ENCODE data around the gene HHAT. TPM values are rescaled to one million over a fixed set of nuclear protein-coding genes. Genes with fewer than 3 reads are reported as not detected.
A peak's percentile ranks its signal among the peaks of the same experiment; 100 is the strongest.

The HHAT gene
- total RNA-seq, 1 experiment from 2014 or later = 4.4 TPM

DNA sequence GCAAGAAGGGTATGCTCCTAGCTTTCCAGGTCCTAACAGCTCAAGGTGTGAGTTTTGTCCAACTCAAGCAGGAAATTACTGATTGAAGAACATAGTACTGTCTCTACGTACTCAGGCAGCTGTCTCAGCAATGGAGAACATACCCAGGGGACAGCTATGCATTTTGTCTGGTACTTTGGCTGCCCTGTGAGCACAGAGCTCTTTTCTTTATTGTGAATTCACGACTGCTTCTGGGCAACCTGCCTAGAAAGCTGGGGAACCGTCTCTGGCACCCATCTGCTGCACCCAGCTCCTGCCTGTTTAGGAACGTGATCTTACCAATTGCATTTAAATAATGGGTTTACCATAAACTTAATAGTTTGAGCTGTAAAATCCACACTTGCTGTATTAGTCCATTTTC is 258.1 kb downstream of the HHAT start:
- no peak for DNase-seq (ENCODE audit: extremely low read depth, low read depth)

- DNase-seq (ENCODE audit: extremely low read depth, low read depth) = no peak
These were observed 258.9 kb downstream of the HHAT start for GRCh38 chr1:210587566-210587965.

- no peak for DNase-seq (ENCODE audit: extremely low read depth, low read depth)
These were observed 259.7 kb downstream of the HHAT start for GRCh38 chr1:210588357-210588756.

- no peak for DNase-seq (ENCODE audit: extremely low read depth, low read depth)
These were observed 260.2 kb downstream of the HHAT start for GRCh38 chr1:210588946-210589345.

DNA sequence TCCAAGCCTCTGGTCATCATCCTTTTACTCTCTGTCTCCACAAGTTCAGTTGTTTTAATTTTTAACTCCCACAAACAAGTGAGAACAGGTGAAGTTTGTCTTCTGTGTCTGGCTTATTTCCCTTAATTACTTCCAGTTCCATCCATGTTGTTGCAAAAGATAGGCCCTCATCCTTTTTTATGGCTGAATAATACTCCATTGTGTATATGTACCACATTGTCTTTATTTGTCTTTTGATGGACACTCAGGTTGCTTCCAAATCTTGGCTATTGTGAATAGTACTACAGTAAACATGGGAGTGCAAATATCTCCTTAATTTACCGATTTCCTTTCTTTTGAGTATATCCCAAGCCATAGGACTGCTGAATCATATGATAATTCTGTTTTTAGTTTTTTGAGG is 262.5 kb downstream of the HHAT start:
- no peak for DNase-seq (ENCODE audit: extremely low read depth, low read depth)

DNA sequence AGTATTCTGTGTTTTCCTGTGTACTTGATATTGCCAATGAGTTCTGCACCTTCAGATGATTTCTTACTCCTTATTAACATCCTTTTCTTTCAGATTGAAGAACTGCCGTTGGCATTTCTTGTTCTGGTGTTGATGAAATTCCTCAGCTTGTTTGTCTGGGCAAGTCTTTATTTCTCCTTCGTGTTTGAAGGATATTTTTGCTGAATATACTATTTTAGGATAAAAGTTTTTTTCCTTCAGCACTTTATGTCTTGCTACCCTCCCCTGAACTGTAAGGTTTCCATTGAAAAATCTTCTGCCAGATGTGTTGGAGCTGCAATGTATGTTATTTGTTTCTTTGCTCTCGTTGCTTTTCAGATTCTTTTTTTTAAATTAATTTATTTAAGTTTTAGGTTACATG is 265.9 kb downstream of the HHAT start:
- DNase-seq (ENCODE audit: extremely low read depth, low read depth) = no peak

DNA sequence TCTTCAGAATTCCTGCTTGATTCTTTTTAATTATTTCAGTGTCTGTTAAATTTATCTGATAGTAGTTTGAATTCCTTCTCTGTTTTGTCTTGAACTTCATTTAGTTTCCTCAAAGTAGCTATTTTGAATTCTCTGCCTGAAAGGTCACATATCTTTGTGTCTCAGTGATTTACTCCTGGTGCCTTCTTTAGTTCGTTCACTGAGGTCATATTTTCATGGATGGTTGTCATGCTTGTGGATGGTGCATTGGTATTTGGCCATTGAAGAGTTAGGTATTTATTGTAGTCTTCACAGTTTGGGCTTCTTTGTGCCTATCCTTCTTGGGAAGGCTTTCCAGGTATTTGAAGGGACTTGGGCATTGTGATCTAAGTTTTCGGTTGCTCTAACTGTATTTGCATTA is 267.9 kb downstream of the HHAT start:
- no peak for DNase-seq (ENCODE audit: extremely low read depth, low read depth)

DNA sequence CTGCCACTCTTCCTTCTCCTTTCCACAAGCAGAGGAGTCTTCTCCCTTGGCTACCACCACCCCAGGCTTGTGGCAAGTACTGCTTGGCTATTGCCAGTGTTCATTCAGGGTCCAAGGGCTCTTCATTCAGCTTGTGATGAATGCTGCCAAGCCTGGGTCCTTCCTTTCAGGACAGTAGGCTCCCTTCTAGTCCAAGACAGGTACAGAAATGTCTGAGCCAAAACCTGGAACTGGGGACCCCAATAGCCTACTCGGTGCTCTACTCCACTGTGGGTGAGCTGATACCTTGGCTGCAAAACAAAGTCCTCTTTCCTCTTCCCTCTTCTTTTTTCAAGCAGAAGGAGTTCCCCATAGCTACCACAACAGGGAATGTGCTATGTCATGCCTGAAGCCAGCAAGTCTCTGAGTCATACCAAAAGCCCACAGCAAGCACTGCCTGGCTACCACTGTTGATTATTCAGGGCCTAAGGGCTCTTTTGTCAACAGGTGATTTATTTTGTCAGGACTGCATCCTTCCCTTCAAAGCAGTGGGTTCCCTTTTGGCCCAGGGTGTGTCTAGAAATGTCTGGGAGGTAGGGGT is 268.9 kb downstream of the HHAT start:
- DNase-seq (ENCODE audit: extremely low read depth, low read depth) = peak; percentile 77

DNA sequence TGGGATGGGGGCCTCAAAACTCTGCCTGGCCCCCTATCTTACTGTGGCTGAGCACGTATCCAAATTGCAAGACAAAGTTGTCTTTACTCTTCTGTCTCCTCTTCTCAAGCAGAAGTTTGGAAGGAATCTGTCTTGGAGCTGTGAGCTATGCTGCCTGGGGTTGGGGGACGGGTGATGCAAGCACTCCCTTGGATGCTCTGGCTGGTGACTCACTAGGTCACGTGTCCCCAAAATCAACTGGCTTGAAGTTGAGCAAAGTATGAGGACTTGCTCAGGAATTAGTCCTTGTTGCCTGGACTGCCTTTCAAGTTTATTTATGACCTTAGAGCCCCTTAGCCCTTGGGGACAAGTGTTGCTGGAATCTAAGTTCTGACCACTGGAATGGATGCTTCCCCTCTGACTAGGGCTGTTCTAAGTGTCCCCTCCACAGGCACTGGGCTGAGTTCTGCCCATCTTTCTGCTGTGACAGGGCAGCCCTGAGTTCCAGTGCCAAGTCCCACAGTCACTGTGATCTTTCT is 269.5 kb downstream of the HHAT start:
- DNase-seq (ENCODE audit: extremely low read depth, low read depth) = peak; percentile 68

DNA sequence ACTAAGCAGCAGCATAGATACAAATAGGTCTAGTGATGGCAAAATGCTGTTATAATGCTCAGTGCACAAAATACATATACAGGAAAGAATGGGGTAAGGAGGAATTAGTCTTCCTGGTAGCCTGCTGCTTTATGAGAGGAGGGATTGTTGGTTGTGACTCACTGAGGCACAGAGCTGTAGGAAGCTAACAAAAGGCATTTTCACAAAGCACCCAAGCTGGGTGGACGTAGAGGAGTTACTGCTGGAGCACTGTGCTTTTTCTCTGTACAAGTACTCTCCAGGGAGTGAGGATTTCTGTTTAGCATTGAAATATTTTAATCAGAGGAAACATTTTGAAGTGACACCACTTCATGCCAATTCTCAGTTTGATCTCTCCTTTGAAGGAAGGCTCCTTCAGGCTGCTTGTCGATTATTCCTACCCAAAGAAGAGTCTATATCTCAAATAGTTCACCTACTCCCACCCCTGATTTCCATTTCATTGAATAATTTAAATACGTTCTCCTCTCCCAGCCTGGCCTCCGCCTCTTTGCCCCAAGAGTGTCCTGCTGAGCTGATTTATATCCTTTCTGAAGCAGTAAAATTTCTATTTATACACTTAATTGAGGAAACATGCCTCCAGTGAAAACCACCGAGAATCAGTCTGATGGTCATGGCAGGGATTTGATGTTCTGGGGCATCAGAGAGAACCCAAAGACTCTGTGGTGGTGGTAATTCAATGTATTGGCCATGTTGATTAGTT is 271.9 kb downstream of the HHAT start:
- DNase-seq (ENCODE audit: extremely low read depth, low read depth) = no peak

DNA sequence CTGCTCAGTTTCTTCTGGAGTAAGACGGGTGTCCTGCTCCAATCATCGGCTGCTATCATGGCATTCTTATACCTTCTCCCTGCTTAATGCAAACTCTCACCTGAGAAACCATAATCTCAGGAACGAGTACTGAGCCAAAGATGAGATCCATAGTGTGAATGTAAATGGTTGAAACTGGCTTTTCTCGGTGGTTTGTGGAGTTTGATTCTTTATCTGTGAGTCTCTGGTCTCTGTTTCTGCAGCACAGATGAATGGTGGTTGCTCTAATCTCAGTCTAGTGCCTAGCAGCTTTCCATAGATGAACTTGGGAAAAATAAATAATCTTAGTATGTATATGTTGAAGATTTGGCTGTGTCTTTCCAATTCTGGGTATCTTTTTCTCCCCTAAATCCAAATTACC is 274.4 kb downstream of the HHAT start:
- no peak for DNase-seq (ENCODE audit: extremely low read depth, low read depth)

DNA sequence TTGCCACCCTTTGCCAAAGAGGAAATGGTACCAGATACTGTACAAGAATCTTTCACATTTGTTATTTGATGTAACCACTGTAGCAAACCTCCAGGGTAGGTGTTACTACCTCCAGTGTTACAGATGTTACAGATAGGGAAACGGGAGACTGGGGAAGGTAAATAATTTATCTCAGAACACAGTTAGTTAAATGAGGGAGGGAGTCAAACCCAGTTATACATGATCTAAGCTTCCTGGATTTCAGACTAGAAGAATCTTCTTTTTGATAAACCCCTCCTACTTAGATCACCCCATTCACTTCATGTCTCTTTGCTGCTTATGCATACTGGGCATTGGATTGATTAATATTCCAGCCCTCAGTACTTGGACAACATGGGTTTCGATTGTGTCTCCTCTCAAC is 276.4 kb downstream of the HHAT start:
- DNase-seq (ENCODE audit: extremely low read depth, low read depth) = no peak

DNA sequence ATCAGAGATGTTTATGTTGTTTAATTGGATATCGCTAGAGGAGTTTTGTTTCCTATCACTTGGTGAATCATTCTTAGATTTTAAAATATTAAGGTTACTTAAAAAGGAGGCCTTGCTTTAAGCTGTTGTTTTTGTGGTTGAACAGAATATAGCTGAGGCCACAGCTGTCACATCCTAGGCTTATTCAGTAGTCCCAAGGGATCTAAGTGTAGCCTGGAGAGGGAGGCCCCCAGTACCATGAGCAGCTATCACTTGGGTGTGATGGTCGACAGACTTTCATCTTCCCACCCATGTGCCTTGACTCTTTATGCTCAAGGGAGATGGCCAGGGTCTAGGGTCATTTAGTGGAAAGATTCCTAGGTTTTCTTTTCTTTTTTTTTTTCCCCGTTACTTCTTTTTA is 278.7 kb downstream of the HHAT start:
- no peak for DNase-seq (ENCODE audit: extremely low read depth, low read depth)

DNA sequence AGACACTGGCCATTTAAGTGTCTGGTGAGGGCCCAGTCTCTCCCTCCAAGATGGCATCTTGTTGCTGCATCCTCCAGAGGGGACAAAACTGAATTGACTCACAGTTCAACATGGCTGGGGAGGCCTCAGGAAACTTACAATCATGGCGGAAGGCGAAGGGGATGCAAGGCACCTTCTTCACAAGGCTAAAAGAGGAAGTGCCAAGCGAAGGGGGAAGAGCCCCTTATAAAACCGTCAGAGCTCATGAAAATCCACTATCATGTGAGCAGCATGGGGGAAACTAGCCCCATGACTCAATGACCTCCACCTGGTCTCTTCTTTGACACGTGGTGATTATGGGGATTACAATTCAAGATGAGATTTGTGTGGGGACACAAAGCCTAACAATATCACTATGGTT is 280.1 kb downstream of the HHAT start:
- DNase-seq (ENCODE audit: extremely low read depth, low read depth) = no peak

DNA sequence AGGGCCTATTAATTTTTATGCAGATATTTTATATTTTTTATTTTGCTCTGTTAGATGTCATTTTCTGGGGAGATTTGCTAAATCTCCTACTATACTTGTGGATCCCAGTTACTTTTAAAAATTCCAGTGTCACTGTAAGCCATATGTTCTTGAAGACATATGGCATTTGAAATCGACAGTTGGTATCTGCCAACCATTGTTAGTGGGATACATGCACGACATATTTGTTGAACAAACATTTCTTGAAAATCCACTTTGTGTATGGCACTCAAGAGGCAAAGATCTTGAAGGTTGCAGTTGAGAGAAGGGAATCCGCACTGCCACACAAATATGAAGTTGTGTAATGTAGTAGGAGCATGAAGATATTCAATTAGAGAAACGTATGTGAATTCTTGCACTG is 287.7 kb downstream of the HHAT start:
- DNase-seq (ENCODE audit: extremely low read depth, low read depth) = no peak

GRCh38 chr1:210617293-210617692 is 288.6 kb downstream of the HHAT start:
- no peak for DNase-seq (ENCODE audit: extremely low read depth, low read depth)

DNA sequence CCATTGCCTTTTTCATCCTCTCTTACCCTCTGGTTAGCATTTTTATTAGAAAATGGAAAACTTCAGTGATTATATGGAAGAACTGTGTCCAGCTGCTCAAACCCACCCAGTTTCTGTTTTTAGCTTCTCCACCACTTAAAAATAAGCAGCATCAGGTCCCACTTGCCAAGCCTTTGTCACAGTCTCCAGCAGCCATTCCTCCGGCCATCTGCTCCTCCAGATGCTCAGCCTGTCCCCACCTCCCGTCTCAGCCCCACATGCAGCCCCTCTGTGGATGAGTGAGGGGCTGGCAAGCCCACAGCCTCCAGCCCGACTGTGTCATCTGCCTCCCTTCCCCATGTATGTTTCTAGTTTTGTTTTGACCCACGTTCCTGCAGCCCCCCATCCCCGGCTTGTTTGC is 289.7 kb downstream of the HHAT start:
- DNase-seq (ENCODE audit: extremely low read depth, low read depth) = no peak

DNA sequence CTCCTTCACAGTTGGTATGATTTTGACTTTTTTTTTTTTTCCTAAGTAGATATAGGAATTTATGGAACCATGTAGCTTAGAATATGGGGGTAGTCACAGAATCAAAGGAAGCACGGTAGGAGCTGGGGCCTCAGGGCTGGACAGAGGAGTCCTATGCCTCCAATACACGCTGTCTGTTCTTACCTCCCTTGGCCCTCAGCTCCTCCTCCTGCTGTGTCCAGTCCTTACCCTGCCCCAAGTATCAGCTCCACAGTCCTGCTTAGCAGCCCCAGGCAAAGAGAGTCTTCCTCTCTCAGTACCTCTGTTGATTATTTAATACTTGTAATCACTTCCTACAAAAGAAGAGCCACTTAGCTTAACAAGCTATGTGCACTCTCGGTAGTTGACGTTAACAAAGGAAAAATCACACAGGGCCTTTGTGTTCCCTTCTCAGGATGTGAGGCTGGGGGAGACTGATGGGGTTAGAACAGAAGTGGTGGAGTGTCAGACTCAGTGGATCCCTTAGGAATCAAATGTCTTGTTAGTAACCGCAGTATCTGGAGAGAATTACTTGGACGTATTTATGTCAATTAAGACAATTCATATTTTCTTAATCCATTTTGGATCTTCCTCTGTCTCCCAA is 292.3 kb downstream of the HHAT start:
- DNase-seq (ENCODE audit: extremely low read depth, low read depth) = no peak

DNA sequence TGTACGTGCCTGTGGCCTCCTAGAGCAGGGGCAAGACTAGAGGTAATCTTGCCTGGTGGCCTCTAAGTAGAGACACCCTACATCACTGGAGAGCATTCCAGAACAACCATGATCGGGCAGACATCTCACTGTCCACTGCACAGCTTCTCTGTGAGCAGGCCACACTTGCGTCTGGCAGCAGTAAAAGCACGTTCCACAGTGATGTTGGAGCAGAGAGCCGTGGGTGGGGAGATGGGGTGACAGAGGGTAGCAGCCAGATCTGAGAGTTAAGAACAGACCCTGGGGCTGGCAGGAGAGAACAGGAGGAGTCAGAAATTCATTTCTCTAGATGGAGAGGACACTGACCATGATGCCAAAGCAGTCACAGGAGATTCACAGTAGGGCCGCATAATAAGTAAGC is 293.0 kb downstream of the HHAT start:
- DNase-seq (ENCODE audit: extremely low read depth, low read depth) = no peak

DNA sequence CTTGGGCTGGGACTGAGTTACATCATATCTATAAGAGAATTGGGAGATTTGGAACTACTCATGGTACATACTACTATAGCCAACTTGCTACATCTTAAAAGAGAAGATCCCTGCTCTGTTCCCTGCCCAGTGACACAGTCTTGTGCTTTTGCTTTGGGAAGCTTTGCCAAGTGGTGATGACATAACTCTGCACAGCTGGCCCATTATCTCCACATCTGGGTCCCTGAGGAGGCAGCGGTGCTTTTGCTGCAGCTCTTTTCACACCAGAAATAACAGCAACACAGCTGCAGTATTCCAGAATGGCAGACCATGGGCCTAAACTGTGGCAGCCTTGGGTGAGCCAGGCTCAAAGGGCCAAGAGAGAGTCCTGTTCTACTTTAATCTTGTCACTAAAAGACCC is 296.0 kb downstream of the HHAT start:
- DNase-seq (ENCODE audit: extremely low read depth, low read depth) = no peak

- no peak for DNase-seq (ENCODE audit: extremely low read depth, low read depth)
These were observed 297.0 kb downstream of the HHAT start for GRCh38 chr1:210625715-210626114.

- DNase-seq (ENCODE audit: extremely low read depth, low read depth) = no peak
These were observed 297.6 kb downstream of the HHAT start for GRCh38 chr1:210626341-210626740.

Measured in NCI-H460 (cell line).